Esophagus muscularis mucosa (tissue), 3 donors: ENCODE results near the gene SYNE1.

Source experiments
- EP300 ChIP-seq: sonication (generic); formaldehyde crosslinking; IDR thresholded peaks from one replicate; pipeline ENCODE4 v1.6.1; 2017; ENCODE audit warnings: antibody characterized with exemption
- TF ChIP-seq, protein P1 (sequence below), 3 experiments: fragments of 200-600 bp in 2 of 3; fragments of 450-650 bp in 1 of 3; sonication (generic) in 2 of 3; IDR thresholded peaks; one replicate each; pipeline ENCODE4 v1.5.1; 2017 to 2019; ENCODE audit warnings: antibody characterized with exemption in 3 of 3, mild to moderate bottlenecking in 2 of 3, moderate library complexity in 1 of 3

- no peak for TF ChIP-seq EP300
- TF ChIP-seq, protein P1, sequence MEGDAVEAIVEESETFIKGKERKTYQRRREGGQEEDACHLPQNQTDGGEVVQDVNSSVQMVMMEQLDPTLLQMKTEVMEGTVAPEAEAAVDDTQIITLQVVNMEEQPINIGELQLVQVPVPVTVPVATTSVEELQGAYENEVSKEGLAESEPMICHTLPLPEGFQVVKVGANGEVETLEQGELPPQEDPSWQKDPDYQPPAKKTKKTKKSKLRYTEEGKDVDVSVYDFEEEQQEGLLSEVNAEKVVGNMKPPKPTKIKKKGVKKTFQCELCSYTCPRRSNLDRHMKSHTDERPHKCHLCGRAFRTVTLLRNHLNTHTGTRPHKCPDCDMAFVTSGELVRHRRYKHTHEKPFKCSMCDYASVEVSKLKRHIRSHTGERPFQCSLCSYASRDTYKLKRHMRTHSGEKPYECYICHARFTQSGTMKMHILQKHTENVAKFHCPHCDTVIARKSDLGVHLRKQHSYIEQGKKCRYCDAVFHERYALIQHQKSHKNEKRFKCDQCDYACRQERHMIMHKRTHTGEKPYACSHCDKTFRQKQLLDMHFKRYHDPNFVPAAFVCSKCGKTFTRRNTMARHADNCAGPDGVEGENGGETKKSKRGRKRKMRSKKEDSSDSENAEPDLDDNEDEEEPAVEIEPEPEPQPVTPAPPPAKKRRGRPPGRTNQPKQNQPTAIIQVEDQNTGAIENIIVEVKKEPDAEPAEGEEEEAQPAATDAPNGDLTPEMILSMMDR (IDR thresholded peaks at IDR 0.05), result no peak
These were observed 45.0 kb upstream of the SYNE1 start for GRCh38 chr6:152682141-152682540.
